IMR-90 (cell line): ENCODE data around the gene OR2H2.

Experiments used
- RAD21 ChIP-seq: IDR thresholded peaks from 2 replicates; pipeline ENCODE4 v1.6.1; 2012; ENCODE audit warnings: low read length, improper control_type of control experiment
- TF ChIP-seq, protein P1 (sequence below): conservative IDR thresholded peaks from 2 replicates; pipeline ENCODE4 v1.5.1; 2012; ENCODE audit warnings: mild to moderate bottlenecking, low read depth, low read length, improper control_type of control experiment

GRCh38 chr6:29576056-29576455, 8.9 kb upstream of the OR2H2 start:
- TF ChIP-seq, protein P1, sequence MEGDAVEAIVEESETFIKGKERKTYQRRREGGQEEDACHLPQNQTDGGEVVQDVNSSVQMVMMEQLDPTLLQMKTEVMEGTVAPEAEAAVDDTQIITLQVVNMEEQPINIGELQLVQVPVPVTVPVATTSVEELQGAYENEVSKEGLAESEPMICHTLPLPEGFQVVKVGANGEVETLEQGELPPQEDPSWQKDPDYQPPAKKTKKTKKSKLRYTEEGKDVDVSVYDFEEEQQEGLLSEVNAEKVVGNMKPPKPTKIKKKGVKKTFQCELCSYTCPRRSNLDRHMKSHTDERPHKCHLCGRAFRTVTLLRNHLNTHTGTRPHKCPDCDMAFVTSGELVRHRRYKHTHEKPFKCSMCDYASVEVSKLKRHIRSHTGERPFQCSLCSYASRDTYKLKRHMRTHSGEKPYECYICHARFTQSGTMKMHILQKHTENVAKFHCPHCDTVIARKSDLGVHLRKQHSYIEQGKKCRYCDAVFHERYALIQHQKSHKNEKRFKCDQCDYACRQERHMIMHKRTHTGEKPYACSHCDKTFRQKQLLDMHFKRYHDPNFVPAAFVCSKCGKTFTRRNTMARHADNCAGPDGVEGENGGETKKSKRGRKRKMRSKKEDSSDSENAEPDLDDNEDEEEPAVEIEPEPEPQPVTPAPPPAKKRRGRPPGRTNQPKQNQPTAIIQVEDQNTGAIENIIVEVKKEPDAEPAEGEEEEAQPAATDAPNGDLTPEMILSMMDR = no peak
- TF ChIP-seq RAD21 = no peak
